Measurements from ENCODE around the gene ST3GAL4. TPM values are rescaled to one million over a fixed set of nuclear protein-coding genes. Genes with fewer than 3 reads are reported as not detected.

ST3GAL4 gene
- total RNA-seq, 1 experiment from 2014 or later, result 17.3 TPM

- TF ChIP-seq ARID4B (CRISPR knock-in tag; IDR thresholded peaks at IDR 0.05; ENCODE audit: borderline replicate concordance) (no peak), STAT6 (CRISPR knock-in tag; conservative IDR thresholded peaks at IDR 0.05; ENCODE audit: low read depth) (no peak), ZBTB21 (CRISPR knock-in tag; IDR thresholded peaks at IDR 0.05; ENCODE audit: borderline replicate concordance) (no peak)
Observed at GRCh38 chr11:126398296-126398695, 42.8 kb downstream of the ST3GAL4 start (continued).

GRCh38 chr11:126398721-126399120 lies 43.2 kb downstream of the ST3GAL4 start:
- no peak for TF ChIP-seq CTCF (IDR thresholded peaks at IDR 0.05)
- TF ChIP-seq E2F1 (CRISPR knock-in tag; IDR thresholded peaks at IDR 0.05), result no peak
- TF ChIP-seq ZSCAN18 (CRISPR knock-in tag; IDR thresholded peaks at IDR 0.05), result no peak
- no peak for TF ChIP-seq TEAD1 (CRISPR knock-in tag; IDR thresholded peaks at IDR 0.05)
- TF ChIP-seq ATF2 (CRISPR knock-in tag; IDR thresholded peaks at IDR 0.05; ENCODE audit: borderline replicate concordance, low read depth), result no peak
- Mint-ChIP-seq H3K9me3 (peaks cover 7% of the 10 kb centered on the region), H3K4me1 (peaks cover 12% of the 10 kb centered on the region), H3K36me3 (0 out of 2 replicates have a peak, but pooled peaks cover 3% of the 10 kb centered on the region), H3K27me3 (ENCODE audit: low read depth) (no peaks in the 10 kb centered on the region), H3K27ac (no peak overlapping the region), H3K4me3 (no peak overlapping the region)
- ChIA-PET POLR2A (no interaction called here), CTCF (no interaction called here)
- no peak for DNase-seq (ENCODE audit: low spot score)
- no peak for ATAC-seq

GRCh38 chr11:126400019-126400418 lies 44.5 kb downstream of the ST3GAL4 start:
- 0 out of 2 replicates have a peak, but pooled peaks cover 3% of the 10 kb centered on the region for H3K36me3 Mint-ChIP-seq
- H3K27ac Mint-ChIP-seq, result no peak overlapping the region
- DNase-seq (ENCODE audit: low spot score) (no peak), ATAC-seq (no peak)
- H3K27me3 Mint-ChIP-seq (ENCODE audit: low read depth), result no peaks in the 10 kb centered on the region
- POLR2A ChIA-PET, result no interaction called here
- H3K4me3 Mint-ChIP-seq, result no peak overlapping the region
- H3K4me1 Mint-ChIP-seq, result peaks cover 25% of the 10 kb centered on the region
- peaks cover 7% of the 10 kb centered on the region for H3K9me3 Mint-ChIP-seq
- CTCF ChIA-PET, result no interaction called here
- TF ChIP-seq ZNF219 (CRISPR knock-in tag; IDR thresholded peaks at IDR 0.05; ENCODE audit: borderline replicate concordance), result no peak
- no peak for TF ChIP-seq ARID4B (CRISPR knock-in tag; IDR thresholded peaks at IDR 0.05; ENCODE audit: borderline replicate concordance)
- TF ChIP-seq CREB1 (CRISPR knock-in tag; IDR thresholded peaks at IDR 0.05), result no peak
- no peak for TF ChIP-seq CTCF (IDR thresholded peaks at IDR 0.05)
- no peak for TF ChIP-seq ZNF416 (CRISPR knock-in tag; IDR thresholded peaks at IDR 0.05)
